ENCODE measurements around the gene HHAT. TPM values are rescaled to one million over a fixed set of nuclear protein-coding genes. Genes with fewer than 3 reads are reported as not detected.

The HHAT gene
- total and polyA plus RNA-seq, 2 donors (not counting 3 experiments of a cell fraction or from before 2014, with no cell fraction given): 2.4 to 4.3 TPM

- H3K4me2 ChIP-seq (ENCODE audit: insufficient read depth, low read length): no peak overlapping the region
- no peaks in the 10 kb centered on the region for H3K79me2 ChIP-seq (ENCODE audit: control insufficient read depth, insufficient read depth, low read length)
- no peak overlapping the region for H3K4me3 ChIP-seq (replicated peaks in 1 of 3; ENCODE audit: insufficient read depth in 1 of 3, low read depth in 1 of 3, low read length in 3 of 3)
- H3K4me1 ChIP-seq (ENCODE audit: control insufficient read depth, extremely low read depth, insufficient read depth, low read length): no peaks in the 10 kb centered on the region
- TF ChIP-seq MAX (IDR thresholded peaks at IDR 0.05; ENCODE audit: insufficient read depth, insufficient read length): no peak
- no peak for TF ChIP-seq FOS (IDR thresholded peaks at IDR 0.05; ENCODE audit: borderline replicate concordance, insufficient read depth, low read length)
- no peak for TF ChIP-seq CTCF (IDR thresholded peaks at IDR 0.05; ENCODE audit: extremely low read depth in 1 of 2, insufficient read depth in 1 of 2, low read depth in 1 of 2, low read length in 2 of 2)
- TF ChIP-seq GATA2 (IDR thresholded peaks at IDR 0.05; ENCODE audit: insufficient read depth, insufficient read length, low read depth, low read length): no peak
- no peak for TF ChIP-seq POLR2AphosphoS5 (IDR thresholded peaks at IDR 0.05; ENCODE audit: insufficient read depth, low read depth, low read length)
- no peak overlapping the region for H3K9ac ChIP-seq (replicated peaks; ENCODE audit: extremely low read depth, insufficient read depth, low read length)
- H2AFZ ChIP-seq (ENCODE audit: low read depth, low read length): no peak overlapping the region
- POLR2A ChIA-PET: no interaction called here
- DNase-seq (ENCODE audit: low read depth, low spot score) (peak; percentile 7), FAIRE-seq (no peak)
- CTCF ChIA-PET: interaction anchor here (0.8 to 3.5 kb wide), 5 partner anchors 11 to 220 kb away, joined by 3 to 16 read pairs (median 3); no protein-coding TSS in a partner anchor
- H3K9me1 ChIP-seq (replicated peaks; ENCODE audit: control insufficient read depth, extremely low read depth, insufficient read depth, low read length): no peaks in the 10 kb centered on the region
- H3K9me3 ChIP-seq (replicated peaks; ENCODE audit: control insufficient read depth, insufficient read depth, low read length): no peaks in the 10 kb centered on the region
- no peaks in the 10 kb centered on the region for H3K36me3 ChIP-seq (ENCODE audit: control insufficient read depth in 2 of 2, extremely low read depth in 1 of 2, insufficient read depth in 2 of 2, low read length in 2 of 2)
- intact Hi-C loops (cut with micrococcal nuclease): no loop called here
- H3K27ac ChIP-seq (ENCODE audit: insufficient read depth, low read depth, low read length): no peak overlapping the region
- dilution Hi-C loops (cut with MboI; ENCODE audit: extremely low pct_ligation_motif_present, low sequenced_read_pairs): loop anchor here (25.0 kb wide), 1 partner anchor 525 kb away; the partner anchor contains the start of gene UTP25
- no peaks in the 10 kb centered on the region for H4K20me1 ChIP-seq (replicated peaks; ENCODE audit: control insufficient read depth, extremely low read depth, insufficient read depth, low read length)
- H3K27me3 ChIP-seq (ENCODE audit: control insufficient read depth in 2 of 2, insufficient read depth in 2 of 2, low read length in 2 of 2): no peaks in the 10 kb centered on the region
- BruUV-seq (replicated peaks): no TSS peak
Measured at GRCh38 chr1:210362526-210362925, 33.8 kb downstream of the HHAT start.
